Hematopoietic multipotent progenitor cell treated with erythropoietin and hydrocortisone succinate and interleukin-3 and kit ligand, for 17 days (in vitro differentiated cells): ENCODE data around the gene CFAP300.

Experiments
- DNase-seq: peaks from one replicate; pipeline ENCODE4 v3.0.0-alpha.2; 2015; ENCODE audit warnings: low spot score

CFAP300 gene

DNA sequence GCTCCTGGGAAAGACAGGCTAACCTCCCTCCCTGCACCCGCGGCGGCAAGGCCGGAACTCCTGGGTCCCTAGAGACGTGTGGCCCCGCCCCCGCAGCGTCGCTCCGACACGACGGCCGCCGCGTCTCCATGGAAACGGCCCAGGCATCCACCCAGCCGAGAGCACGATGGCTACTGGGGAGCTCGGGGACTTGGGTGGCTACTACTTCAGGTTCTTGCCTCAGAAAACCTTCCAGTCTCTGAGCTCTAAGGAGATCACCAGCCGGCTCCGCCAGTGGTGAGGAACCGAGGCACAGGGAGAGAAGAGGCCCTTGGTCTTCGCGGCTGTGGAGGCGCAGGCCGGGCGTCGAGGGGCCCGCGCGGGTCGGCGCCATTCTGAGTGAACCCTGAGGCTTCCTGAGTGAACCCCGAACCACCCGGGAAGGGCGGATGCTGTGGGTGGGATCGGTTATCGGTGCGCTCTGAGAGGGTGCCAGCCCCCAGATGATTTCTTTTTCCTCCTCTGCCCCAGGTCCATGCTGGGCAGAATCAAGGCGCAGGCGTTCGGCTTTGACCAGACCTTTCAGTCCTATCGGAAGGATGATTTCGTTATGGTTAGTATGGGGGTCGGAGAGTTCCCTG, at the start of gene CFAP300:
CFAP300 (plus strand) TSS at position 133 of the 620 bp plus-strand sequence; CDS start at position 167, 34 bp downstream.
- DNase-seq, result no peak

DNA sequence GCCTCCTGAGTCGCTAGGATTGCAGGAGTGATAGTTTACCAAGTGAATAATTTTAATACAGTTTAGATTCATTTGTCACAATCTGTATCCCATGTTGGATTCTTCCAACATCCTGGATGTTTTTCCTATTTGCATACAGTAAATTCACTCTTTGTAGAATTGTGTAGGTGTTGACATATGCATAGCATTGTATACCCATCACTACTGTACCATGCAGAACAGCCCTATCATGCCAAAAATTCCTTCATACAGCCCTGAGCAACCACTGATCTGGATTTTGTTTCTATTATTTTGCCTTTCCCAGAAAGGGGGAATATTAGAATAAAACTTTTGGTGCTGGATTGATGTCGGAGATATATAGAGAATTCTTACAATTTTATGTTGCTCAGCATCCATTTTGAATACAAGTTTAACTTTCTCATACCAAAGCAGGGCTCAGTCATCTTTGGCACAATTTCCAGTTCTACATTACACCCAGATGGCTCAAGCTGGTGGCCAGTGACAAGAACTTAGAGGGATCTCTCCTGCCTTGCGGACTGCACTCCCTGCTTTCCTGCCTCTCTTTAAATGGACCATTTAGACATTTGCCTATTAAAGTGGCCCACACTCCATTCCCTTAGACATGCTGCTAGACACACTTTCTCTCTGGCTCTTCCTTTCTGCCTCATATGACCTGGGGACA, 45.4 kb upstream of the CFAP300 start:
- DNase-seq, result no peak

DNA sequence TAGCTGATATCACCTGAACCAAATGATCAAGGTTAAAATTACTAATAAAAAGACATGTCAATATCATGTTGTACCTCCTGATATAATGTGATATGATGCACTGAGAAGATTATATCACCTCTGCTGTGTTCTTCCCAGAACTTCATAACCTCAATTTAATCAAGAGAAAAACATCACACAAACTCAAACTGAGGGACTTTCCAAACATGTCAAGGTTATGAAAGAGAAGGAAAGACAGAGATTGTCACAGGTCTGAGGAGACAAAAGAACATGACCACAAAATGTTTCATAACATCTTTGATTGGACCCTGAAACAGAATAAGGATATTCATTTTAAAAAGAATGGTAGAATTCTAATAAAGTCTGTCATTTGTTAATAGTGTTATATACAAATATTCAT, 43.0 kb upstream of the CFAP300 start:
- no peak for DNase-seq

GRCh38 chr11:102005306-102005705, 41.9 kb upstream of the CFAP300 start:
- DNase-seq, result no peak

DNA sequence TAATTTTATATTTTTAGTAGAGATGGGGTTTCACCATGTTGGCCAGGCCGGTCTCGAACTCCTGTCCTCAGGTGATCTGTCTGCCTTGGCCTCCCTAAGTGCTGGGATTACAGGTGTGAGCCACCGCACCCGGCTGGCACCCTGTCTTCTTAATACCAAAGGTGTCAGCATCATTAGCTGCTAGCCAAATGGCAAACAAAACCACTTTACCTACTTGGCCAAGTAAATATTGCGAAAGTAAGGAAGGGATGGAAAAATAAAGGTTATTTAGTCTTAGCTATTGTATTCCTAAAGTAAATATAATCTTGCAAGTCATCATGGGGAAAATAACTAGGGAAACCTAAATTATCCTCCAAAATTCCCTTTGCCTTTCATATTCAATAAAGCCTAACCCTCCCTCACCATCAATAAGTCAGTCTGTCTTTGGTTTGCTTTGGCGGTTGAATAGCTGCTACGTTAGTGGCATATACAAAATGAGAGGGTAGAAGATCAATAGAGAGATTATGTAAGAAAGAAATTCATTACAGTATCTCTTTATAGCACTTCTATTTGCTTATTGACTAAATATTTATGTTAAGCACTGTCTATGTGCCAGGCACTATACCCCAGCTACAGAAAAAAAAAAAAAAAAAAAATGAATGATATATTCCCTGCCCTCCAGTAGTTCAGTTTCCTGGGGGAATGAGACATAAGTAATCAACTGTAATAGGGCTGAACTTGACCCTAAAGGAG, 40.2 kb upstream of the CFAP300 start:
- no peak for DNase-seq

DNA sequence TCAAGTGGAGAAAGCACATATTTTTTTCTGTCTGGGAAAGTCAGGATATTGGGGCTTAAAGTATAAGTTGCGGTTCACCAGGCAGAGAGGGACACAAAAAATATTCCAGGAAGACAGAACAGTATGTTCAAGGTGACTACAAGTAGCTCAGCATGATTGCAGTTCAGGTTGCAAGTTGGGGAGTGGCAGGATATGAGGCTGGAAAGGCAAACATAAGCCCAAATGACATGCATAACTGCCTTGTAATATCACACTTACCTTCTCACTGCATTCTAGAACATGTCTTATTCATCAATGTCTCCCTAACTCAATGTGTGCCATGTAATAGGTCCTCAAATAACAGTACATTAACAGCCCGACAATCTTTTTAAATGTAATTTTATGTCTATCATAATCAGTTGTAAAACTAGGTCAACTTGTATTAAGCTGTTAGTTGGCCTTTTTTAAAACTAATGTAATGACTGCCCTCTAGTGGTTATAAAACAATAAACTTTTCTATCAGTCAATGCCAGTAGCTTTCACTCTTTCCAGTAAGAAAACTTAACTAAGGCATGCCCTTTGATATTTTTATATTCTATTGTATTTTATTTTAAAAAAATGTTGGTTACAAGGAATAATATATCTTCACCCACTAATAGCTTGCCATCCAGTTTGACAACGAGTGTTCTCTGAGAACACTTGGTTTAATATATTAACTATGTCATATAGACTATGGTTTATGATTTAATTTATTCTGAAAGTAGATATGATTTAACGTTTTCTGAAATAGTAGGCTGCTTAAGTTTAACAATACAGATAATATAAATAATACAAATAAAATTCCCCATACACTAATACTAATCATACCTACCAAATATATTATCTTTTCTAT, 39.4 kb upstream of the CFAP300 start:
- peak; percentile 25 for DNase-seq

- DNase-seq, result no peak
Observed at GRCh38 chr11:102010776-102011494, 36.3 kb upstream of the CFAP300 start.

DNA sequence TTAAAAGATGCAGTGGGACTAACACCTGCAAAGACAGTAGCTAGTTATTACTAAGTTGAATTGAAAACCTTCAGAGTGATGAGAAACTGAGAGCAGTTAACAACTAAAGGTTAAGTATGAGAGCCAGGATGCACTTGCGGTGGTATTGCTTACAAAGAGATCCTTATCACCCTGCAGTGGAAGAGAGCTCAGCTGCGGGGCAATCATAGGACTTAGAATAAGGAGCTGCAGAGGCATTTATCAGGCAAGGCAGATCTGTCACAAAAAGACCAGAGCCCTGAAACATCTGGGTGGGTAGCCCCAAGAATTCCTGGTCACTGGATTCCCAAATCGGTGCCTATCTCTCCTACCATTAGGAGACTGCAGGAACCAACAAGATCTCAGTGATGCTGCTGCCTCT, 34.3 kb upstream of the CFAP300 start:
- DNase-seq, result no peak

DNA sequence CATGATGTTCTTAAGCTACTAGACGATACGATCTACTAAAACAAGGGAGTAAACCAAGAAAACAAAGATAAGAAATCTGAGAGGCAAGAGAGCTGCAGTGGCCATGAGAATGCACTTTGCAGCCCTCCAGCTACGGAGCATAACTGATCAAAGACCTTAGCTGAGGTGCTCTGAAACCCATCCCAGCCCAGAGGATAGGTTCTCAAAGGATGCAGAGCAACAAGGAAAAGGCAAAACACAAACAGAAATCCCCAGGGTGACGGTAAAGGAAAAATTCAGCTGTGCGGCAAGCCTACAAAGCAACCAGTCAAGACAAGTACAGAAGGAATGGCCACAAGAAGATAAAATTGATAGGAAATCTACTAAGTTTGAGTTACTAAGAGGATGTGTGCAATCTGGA, 32.5 kb upstream of the CFAP300 start:
- DNase-seq, result no peak

GRCh38 chr11:102017026-102017425, 30.2 kb upstream of the CFAP300 start:
- no peak for DNase-seq

- DNase-seq, result no peak
Observed at GRCh38 chr11:102026217-102026616, 21.0 kb upstream of the CFAP300 start.

GRCh38 chr11:102026959-102027358, 20.3 kb upstream of the CFAP300 start:
- DNase-seq, result no peak

GRCh38 chr11:102036757-102037156, 10.5 kb upstream of the CFAP300 start:
- DNase-seq, result no peak

DNA sequence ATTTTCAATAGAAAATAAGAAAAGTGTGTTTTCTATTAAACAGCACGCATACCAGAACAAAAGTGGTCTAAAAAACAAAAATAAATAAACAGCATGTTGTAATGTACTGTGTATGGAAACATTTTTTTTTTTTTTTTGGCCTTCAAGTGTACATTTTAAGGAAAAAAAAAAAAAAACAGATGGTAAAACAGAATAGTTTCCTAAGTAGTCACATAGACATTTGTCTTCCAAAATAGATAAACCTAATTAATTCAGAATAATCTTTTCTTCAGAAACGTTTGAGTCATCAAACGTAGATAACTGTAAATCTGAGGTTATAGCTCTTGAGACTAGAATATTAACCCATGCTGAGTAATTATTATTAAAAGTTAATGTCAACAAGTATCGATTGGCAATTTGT, 396 bp upstream of the CFAP300 start:
- DNase-seq, result no peak

GRCh38 chr11:102050927-102051575, 3.8 kb downstream of the CFAP300 start:
- DNase-seq, result no peak

GRCh38 chr11:102061276-102061675, 14.0 kb downstream of the CFAP300 start:
- DNase-seq, result no peak

GRCh38 chr11:102062106-102062505, 14.9 kb downstream of the CFAP300 start:
- DNase-seq, result no peak

- no peak for DNase-seq
Observed at GRCh38 chr11:102064316-102064715, 17.1 kb downstream of the CFAP300 start.

DNA sequence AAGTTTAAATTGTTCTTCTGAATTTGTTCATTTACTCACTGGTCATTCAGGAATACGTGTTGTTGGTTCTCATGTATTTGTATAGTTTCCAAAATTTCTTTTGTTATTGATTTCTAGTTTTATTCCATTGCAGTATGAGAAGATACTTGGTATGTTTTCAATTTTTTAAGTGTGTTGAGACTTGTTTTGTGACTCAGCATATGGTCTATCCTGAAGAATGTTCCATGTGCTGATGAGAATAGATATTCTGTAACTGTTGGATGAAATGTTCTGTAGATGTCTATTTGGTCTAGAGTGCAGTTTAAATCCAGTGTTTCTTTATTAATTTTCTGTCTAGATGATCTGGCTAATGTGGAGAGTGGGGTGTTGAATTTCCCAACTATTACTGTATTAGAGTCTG, 23.5 kb downstream of the CFAP300 start:
- no peak for DNase-seq

GRCh38 chr11:102071497-102072472, 24.5 kb downstream of the CFAP300 start:
- no peak for DNase-seq
